Measurements from ENCODE around the gene TMEM138.

TMEM138 gene

DNA sequence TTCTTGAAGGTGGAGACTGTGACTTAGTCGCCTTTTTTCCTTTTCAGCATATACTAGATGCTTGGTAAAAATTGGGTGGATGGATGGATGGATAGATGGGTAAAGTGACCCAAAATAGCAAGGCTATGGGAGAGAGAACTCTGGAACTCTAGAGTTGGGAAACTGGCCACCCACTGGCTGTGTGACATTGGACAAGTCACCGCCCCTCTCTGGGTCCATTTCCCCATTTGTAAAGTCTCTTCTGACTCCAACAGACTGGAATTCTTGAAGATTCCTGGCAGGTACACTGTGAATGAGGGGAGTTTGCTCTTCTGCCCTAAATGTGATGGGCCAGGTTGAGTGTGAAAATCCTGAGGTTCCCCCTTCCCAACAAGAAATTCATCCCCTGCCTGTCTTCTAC is 21.2 kb upstream of the TMEM138 start:
- no peak for DNase-seq (ENCODE audit: low read depth in 1 of 2, low spot score in 1 of 2)
- Histone ChIP-seq H3K4me3 (replicated peaks; ENCODE audit: insufficient read depth, low read length) (no peak overlapping the region), H3K27ac (replicated peaks) (no peak overlapping the region), H3K27me3 (ENCODE audit: insufficient read depth, poor library complexity, severe bottlenecking) (no peaks in the 10 kb centered on the region)
- TF ChIP-seq, protein P1, sequence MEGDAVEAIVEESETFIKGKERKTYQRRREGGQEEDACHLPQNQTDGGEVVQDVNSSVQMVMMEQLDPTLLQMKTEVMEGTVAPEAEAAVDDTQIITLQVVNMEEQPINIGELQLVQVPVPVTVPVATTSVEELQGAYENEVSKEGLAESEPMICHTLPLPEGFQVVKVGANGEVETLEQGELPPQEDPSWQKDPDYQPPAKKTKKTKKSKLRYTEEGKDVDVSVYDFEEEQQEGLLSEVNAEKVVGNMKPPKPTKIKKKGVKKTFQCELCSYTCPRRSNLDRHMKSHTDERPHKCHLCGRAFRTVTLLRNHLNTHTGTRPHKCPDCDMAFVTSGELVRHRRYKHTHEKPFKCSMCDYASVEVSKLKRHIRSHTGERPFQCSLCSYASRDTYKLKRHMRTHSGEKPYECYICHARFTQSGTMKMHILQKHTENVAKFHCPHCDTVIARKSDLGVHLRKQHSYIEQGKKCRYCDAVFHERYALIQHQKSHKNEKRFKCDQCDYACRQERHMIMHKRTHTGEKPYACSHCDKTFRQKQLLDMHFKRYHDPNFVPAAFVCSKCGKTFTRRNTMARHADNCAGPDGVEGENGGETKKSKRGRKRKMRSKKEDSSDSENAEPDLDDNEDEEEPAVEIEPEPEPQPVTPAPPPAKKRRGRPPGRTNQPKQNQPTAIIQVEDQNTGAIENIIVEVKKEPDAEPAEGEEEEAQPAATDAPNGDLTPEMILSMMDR (IDR thresholded peaks at IDR 0.05; ENCODE audit: insufficient read depth, low read length), result no peak
- TF ChIP-seq POLR2AphosphoS5 (IDR thresholded peaks at IDR 0.05; ENCODE audit: low read depth) (no peak), GABPA (IDR thresholded peaks at IDR 0.05; ENCODE audit: low read depth) (no peak), SPI1 (IDR thresholded peaks at IDR 0.05; ENCODE audit: borderline replicate concordance, low read depth) (no peak)
- TF ChIP-seq, protein P2, sequence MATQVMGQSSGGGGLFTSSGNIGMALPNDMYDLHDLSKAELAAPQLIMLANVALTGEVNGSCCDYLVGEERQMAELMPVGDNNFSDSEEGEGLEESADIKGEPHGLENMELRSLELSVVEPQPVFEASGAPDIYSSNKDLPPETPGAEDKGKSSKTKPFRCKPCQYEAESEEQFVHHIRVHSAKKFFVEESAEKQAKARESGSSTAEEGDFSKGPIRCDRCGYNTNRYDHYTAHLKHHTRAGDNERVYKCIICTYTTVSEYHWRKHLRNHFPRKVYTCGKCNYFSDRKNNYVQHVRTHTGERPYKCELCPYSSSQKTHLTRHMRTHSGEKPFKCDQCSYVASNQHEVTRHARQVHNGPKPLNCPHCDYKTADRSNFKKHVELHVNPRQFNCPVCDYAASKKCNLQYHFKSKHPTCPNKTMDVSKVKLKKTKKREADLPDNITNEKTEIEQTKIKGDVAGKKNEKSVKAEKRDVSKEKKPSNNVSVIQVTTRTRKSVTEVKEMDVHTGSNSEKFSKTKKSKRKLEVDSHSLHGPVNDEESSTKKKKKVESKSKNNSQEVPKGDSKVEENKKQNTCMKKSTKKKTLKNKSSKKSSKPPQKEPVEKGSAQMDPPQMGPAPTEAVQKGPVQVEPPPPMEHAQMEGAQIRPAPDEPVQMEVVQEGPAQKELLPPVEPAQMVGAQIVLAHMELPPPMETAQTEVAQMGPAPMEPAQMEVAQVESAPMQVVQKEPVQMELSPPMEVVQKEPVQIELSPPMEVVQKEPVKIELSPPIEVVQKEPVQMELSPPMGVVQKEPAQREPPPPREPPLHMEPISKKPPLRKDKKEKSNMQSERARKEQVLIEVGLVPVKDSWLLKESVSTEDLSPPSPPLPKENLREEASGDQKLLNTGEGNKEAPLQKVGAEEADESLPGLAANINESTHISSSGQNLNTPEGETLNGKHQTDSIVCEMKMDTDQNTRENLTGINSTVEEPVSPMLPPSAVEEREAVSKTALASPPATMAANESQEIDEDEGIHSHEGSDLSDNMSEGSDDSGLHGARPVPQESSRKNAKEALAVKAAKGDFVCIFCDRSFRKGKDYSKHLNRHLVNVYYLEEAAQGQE (IDR thresholded peaks at IDR 0.05; ENCODE audit: insufficient replicate concordance, low read depth), result no peak

DNA sequence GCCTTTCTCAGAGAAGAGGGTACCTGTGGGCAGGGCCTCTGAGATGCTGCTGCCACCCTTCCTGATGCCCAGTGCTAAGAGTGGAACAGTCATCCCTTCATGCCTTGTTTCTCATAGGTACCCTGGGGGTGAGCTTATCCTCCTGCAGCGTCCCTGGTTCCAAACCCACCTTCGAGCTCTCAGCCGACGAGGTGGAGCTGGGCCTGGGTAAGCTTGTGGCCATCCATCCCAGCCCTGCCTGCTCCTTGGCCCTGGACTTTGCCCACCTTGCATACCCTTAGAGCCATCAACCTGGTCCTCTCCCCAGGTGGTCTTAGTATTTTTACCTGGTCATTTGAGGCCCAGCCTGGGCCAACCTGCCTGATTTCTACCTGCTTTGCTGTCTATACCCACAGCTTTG is 20.5 kb upstream of the TMEM138 start:
- H3K4me3 ChIP-seq (replicated peaks; ENCODE audit: insufficient read depth, low read length), result no peak overlapping the region
- H3K27ac ChIP-seq (replicated peaks), result no peak overlapping the region
- no peak for TF ChIP-seq GABPA (IDR thresholded peaks at IDR 0.05; ENCODE audit: low read depth)
- TF ChIP-seq, protein P1 (IDR thresholded peaks at IDR 0.05; ENCODE audit: insufficient read depth, low read length), result no peak
- no peak for TF ChIP-seq SPI1 (IDR thresholded peaks at IDR 0.05; ENCODE audit: borderline replicate concordance, low read depth)
- TF ChIP-seq POLR2AphosphoS5 (IDR thresholded peaks at IDR 0.05; ENCODE audit: low read depth), result no peak
- TF ChIP-seq, protein P2 (IDR thresholded peaks at IDR 0.05; ENCODE audit: insufficient replicate concordance, low read depth), result no peak
- DNase-seq (ENCODE audit: low read depth in 1 of 2, low spot score in 1 of 2), result no peak
- no peaks in the 10 kb centered on the region for H3K27me3 ChIP-seq (ENCODE audit: insufficient read depth, poor library complexity, severe bottlenecking)

DNA sequence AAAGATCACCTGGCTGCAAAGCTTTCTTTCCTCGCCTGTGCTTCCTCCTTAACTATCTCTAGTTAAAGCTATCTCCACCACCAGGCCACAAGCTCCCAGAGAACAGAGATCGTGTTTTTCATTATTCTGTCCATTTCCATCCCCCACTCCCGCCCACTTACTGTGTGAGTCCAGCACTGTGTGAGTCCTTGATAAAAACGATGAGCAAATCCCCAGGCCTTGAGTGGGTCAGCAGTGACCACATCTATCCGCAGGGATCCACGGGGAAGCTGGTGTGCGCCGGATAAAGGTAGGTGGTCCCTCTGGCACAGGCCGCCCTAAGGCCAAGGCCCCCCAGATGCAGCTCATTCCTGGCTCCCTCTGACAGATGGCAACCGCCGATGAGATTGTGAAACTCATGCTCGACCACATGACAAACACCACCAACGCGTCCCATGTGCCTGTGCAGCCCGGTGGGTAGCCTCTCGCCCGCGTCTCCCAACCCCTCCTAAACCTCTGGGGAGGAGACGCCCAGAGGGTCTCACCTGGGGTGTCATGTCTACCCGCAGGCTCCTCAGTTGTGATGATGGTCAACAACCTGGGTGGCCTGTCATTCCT is 19.9 kb upstream of the TMEM138 start:
- no peak overlapping the region for H3K4me3 ChIP-seq (replicated peaks; ENCODE audit: insufficient read depth, low read length)
- no peak overlapping the region for H3K27ac ChIP-seq (replicated peaks)
- DNase-seq (ENCODE audit: low read depth in 1 of 2, low spot score in 1 of 2), result no peak
- no peaks in the 10 kb centered on the region for H3K27me3 ChIP-seq (ENCODE audit: insufficient read depth, poor library complexity, severe bottlenecking)
- TF ChIP-seq, protein P2 (IDR thresholded peaks at IDR 0.05; ENCODE audit: insufficient replicate concordance, low read depth), result no peak
- TF ChIP-seq GABPA (IDR thresholded peaks at IDR 0.05; ENCODE audit: low read depth) (no peak), POLR2AphosphoS5 (IDR thresholded peaks at IDR 0.05; ENCODE audit: low read depth) (no peak), SPI1 (IDR thresholded peaks at IDR 0.05; ENCODE audit: borderline replicate concordance, low read depth) (no peak)
- TF ChIP-seq, protein P1 (IDR thresholded peaks at IDR 0.05; ENCODE audit: insufficient read depth, low read length), result no peak
